ENCODE data around the gene TPR.
A peak's percentile ranks its signal among the peaks of the same experiment; 100 is the strongest.

TPR gene

DNA sequence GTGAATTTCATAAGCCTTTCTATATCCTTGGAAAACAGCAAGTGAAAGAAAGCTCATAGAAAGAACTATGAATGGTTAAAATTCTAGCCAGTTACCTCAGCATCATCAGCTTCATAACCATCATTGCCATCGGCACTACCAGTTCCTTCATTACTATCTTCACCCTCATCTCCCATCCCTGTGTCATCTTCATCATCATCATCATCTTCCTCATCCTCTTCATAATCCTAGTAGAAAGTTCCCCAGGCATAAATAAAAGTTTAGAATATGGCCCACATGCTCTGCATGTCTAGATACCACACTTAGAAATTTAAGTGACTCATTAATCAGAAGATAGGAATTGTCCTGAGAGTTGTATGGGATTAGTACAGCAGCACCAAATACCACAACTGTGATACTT lies 49.0 kb downstream of the TPR start:
- DNase-seq = no peak

DNA sequence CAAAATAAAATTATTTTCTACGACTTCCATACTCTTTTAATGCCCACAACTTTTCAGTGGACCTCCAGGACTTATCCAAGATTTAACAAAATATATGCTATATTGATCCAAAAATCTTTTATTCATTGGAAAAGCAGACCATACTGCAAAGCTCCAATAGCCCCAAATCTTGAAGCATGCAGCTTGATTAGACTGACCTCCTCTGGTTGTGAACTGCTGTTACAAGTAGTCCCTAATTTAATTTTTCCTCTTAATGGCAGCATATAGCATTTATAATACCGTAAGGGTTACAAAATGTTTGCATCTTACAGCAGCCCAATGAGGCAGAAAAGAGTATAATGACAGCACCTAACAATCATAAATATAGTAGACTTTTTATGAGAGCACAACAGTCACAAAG lies 49.8 kb downstream of the TPR start:
- peak in 1 of 2 experiments; percentile 28 for DNase-seq

DNA sequence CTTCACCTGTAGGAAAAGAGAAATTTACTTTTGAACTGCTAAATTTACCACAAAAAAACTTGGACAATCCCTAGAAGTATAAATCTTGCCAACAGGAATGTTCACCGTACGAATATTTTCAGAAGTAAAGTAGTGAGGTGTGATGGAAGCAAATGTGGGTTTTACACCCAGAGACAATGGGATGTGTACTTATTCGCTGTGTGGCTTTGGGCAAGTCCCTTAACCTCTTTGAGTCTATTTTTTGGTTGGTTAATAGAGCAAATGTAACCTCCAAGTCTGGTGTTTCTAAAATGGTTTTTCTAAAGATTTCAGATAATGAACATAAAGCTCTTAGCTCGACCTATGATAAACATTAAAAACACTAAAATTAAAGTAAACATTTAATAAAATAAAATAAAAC lies 51.2 kb downstream of the TPR start:
- no peak for DNase-seq

DNA sequence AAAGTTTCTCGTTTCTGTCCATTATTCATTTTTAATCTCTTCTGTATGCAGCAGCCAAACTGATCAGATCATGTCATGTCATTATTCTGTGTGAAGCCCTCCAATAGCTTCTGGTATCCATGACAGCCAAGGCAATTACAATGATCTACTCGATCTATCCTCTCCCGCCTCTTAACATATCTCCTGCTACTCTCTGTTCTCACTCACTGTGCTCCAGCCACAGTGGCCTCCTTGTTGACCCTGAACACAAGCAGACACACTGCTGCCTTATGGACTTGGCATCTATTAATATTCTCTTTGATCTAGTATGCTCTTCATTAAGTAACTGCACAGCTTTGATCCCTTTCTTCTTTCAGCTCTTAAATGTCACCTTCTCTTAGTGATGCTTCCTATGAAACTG lies 59.5 kb downstream of the TPR start:
- no peak for DNase-seq

DNA sequence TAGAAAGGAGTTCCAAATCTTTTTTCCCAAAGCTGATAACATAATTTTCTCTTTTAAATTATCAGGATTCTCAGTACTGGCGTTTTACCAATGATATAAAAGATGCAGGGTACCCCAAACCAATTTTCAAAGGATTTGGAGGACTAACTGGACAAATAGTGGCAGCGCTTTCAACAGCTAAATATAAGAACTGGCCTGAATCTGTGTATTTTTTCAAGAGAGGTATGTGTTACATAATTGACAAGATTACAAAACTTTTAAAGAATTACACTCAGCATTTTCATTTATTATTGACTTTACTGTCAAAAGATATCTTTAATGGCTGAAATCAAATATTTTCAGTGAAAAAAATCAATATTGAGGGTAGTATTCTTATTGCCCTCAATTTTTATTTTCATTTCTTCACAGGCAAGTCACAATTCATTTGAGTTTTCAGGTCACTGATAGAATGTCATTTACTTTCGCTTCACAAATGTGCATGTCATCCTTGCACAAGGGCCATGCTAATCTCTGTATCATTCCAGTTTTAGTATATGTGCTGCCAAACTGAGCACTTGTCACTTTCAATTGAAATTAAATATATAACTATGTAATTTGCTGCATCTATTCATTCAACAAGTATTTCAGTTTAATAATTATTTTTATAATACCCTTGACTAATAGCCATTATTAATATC lies 63.5 kb downstream of the TPR start:
- DNase-seq = no peak

DNA sequence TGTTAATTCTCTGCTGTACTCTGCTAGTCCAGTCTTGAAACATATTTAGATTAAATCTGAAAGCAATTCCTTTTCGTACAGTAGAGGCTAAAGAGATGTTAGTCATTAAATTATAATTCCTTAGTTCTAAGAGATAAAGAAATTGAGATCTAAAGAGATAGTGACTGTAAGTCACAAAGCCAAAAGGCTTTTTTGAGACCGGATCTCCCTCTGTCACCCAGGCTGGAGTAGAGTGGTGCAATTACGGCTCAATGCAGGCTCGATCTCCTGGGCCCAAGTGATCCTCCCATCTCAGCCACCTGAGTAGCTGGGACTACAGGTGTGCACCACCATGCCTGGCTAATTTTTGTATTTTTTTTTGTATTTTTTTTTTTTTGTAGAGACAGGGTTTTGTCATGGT lies 64.7 kb downstream of the TPR start:
- DNase-seq = no peak

DNA sequence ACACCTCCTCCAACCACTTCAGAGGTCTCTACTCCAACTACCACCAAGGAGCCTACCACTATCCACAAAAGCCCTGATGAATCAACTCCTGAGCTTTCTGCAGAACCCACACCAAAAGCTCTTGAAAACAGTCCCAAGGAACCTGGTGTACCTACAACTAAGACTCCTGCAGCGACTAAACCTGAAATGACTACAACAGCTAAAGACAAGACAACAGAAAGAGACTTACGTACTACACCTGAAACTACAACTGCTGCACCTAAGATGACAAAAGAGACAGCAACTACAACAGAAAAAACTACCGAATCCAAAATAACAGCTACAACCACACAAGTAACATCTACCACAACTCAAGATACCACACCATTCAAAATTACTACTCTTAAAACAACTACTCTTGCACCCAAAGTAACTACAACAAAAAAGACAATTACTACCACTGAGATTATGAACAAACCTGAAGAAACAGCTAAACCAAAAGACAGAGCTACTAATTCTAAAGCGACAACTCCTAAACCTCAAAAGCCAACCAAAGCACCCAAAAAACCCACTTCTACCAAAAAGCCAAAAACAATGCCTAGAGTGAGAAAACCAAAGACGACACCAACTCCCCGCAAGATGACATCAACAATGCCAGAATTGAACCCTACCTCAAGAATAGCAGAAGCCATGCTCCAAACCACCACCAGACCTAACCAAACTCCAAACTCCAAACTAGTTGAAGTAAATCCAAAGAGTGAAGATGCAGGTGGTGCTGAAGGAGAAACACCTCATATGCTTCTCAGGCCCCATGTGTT lies 66.6 kb downstream of the TPR start:
- no peak for DNase-seq

DNA sequence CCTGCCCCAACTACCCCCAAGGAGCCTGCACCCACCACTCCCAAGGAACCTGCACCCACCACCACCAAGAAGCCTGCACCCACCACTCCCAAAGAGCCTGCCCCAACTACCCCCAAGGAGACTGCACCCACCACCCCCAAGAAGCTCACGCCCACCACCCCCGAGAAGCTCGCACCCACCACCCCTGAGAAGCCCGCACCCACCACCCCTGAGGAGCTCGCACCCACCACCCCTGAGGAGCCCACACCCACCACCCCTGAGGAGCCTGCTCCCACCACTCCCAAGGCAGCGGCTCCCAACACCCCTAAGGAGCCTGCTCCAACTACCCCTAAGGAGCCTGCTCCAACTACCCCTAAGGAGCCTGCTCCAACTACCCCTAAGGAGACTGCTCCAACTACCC lies 67.6 kb downstream of the TPR start:
- DNase-seq = no peak

DNA sequence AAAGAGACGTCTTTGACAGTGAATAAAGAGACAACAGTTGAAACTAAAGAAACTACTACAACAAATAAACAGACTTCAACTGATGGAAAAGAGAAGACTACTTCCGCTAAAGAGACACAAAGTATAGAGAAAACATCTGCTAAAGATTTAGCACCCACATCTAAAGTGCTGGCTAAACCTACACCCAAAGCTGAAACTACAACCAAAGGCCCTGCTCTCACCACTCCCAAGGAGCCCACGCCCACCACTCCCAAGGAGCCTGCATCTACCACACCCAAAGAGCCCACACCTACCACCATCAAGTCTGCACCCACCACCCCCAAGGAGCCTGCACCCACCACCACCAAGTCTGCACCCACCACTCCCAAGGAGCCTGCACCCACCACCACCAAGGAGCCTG lies 68.5 kb downstream of the TPR start:
- no peak for DNase-seq

DNA sequence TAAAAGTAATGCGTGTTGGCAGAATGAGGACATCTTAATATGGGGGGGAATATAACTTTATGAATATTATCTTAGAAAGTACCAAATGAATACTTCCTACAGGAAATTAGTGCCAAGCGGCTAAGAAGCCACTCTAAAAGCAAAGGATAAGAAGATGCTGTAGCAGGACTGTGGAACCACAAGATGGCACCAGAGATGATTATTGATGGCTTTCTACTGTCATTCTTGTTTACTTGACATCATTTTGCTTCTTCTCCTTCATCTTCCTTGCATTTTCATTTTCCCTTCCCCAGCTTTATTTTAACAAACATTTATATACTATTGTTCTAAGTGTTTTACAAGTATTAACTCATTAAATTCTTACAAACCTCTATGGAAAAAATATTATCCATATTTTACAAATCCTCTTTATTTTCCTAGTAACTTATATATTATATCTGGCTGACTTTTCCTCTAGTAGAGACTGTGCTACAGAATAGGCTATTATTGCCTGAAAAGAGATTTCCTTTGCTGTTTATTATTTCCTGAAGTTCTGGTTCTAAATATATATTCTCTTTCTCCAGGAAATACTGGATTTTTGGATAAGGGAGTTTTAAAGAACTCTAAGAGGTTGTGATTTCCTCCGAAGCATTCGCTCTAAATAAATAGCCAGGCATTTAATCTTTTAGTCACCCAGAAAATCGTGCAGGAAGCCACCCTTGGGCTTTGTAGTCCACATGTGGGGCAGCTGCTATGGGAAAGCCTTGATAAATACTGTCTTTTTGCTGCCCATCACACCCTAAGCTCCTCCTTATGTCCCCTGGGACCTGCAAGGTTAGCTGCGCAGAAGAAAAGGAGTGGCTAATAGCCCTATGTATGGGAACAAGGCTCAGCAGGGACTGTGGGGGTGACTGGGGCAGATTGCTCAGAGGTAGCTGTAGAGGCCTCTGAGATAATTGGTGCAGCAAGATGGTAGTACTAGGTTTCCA lies 69.8 kb downstream of the TPR start:
- DNase-seq = peak in 1 of 2 experiments; percentile 57

DNA sequence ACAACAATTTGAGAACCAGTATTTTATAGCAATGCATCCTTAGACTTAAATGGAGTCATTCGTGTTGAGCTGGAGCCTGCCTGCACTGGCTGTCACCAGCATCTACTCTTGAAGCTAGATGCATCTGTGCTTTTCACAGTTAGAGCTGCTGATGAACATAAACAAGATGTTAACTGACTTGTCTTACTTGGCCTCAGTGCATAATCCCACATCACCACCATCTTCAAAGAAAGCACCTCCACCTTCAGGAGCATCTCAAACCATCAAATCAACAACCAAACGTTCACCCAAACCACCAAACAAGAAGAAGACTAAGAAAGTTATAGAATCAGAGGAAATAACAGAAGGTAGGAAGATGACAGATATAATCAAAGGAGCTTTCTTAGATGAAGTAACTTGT lies 71.1 kb downstream of the TPR start:
- no peak for DNase-seq

DNA sequence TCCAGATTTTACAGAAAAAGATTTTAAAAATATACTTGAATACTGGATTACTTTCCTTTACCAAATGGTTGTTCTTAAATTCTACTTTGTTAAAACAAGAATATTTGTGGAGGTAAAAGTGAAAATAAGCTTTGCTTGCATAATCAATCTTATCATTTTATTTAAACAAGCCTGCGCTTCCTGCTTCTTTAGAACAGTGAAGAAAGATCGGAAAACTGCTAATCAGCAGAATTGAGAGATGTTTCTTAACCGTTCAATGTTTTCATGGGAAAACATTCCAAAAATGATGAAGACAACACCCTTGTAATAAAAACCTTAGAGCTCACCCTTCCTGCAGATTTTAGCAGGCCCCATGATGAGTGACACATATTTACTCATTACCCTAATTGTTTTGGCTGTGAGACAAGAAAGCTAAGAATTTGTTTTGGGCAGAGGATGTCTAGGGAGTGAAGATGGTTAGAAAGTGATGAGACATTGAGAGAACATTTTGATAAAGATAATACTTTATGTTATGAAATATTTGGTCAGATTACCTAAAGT lies 72.6 kb downstream of the TPR start:
- no peak for DNase-seq

DNA sequence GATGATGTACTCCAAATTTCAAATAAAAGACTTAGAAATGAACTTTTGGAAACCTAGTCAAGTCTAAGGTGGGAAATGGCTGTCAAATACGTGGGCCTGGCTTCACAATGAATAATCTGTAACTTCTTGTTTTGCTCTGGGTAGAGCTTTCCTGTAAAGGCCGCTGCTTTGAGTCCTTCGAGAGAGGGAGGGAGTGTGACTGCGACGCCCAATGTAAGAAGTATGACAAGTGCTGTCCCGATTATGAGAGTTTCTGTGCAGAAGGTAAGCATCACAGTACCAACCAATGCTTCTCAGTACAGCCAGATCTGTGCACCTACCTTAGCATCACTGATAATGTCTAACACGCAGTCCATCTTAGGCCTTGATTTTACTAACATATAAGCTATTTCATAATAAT lies 73.6 kb downstream of the TPR start:
- DNase-seq = no peak

DNA sequence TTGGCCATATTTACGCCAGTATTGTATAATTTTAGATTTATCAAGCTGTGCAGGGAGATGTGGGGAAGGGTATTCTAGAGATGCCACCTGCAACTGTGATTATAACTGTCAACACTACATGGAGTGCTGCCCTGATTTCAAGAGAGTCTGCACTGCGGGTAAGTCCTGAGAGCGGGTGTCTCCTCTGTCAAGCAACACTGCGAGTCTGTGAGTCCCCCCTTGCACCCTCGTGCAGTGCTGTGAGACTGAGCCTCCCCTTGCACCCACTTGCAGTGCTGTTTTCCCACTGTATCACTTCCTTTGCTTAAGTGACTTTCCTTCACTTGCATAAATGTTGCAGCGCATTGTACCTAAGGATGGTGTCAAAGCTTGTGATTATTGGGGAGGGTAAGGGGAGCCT lies 75.0 kb downstream of the TPR start:
- no peak for DNase-seq

DNA sequence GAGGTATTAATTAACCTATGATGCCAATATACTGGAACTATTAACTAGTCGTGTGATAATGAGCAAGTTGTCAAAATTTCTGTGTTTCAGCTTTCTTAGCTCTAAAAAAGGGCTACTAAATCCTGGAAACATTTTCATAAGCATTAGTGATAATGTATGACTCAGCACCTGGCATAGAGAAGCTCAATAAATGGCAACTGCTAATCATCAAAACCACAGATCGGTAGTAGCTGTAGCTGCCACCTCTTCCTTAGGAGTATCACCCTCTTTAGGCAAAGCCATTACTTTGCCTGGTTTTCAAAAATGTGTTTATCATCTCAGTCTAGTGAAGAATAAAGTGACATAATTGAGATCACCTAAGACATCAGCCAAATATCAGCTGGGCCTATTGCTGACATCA lies 75.5 kb downstream of the TPR start:
- DNase-seq = no peak

DNA sequence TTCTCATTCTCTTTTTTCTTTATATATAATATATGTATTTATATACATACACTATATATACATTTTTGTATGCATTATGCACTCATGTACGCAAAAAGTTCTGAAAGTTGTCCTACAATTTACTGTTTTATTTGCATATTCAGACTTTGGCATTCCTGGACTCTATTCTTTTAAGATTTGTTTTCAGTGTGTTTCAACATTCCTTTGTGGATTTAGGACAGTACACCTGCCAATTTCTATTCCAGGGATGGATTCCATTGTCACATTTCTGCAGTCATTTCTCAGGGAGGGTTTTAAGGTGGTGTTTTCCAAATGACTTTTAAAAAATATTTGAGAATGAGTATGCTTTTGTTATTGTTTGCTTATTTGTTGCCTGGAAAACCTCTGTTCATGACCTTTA lies 76.2 kb downstream of the TPR start:
- no peak for DNase-seq

DNA sequence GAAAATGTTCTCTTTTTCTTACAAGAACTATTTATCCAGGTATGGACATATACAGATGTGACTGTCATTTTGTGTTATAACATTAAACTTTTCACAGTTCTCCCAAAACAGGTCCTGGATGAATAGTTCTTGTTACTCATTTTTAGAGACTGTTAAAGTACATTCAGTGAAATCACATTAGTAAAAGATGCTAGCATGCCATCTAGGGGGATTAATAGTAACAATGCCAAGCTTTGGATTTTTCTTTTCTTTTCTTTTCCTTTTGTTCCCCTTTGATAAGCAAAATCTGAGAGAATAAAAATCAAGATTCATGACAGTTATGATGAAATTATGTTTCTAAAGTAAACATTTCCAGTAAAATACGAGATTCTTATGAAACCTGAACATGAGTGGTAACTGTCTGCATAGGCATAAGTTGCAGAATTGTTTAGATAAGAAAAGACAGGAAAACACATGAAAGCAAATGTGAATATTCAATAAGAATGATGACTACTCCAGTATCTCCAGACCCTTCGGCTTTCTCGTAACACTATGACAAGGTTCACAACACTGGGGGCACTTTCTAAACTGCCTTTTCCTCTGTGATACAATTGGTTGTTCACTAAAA lies 77.5 kb downstream of the TPR start:
- no peak for DNase-seq

DNA sequence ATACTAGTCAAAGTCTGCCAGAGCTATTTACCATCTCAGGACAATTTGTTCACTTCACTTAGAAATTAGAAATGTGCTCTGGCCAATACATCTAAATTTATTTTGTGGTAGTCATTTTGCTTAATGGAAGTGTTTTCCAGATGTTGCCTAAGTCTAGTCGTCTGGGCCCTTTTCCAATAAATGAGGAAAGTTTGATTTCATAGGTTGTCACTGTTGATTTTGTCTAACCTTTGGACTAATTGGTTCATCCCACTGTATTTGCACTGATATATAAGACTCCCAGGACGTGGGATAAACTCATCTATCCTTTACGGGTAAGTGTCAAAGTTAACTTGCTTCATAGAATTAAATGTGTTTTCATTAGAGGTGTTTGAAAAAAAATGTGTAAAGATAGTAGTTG lies 79.1 kb downstream of the TPR start, which contains the start of gene PRG4:
TSS of gene PRG4 (plus strand) at position 300 of the 400 bp plus-strand sequence.
- no peak for DNase-seq

DNA sequence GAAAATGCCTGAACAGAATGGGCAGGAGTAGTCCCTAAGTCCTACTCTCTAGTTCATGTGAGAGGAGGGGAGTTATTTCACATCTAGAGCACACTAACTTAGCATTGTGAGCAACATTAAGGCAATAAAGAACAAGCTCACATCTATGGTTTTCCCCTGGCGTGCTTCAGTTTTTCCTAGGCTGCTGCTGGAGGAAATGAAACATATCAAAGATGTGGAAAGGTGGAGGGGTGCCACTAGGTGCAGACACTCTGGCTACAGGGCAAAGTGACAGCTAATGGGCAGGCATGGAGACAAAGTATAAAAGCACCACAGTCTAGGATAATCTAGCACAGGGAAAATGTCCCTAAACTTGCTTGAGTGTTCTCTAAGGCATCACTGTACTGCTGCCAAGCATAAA lies 82.2 kb downstream of the TPR start:
- no peak for DNase-seq

DNA sequence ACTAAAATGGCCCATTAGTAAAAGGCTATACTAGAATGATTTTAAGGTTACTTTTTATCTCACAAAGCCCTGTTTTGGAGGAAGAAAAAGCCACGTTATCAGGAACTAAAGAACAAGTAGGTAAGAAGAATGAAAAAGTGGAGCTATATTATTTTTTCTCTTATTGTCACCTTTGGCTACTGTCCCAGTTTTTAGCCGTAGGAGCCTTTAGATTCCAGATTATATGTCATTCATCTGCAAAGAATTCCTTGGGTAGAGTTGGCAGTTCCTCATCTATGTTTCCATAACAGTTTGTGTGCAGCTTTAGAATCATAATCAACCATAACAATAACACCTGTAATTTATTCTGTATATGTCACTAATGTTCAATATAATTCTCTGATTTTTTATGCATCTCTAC lies 83.8 kb downstream of the TPR start:
- peak in 1 of 2 experiments; percentile 8 for DNase-seq

DNA sequence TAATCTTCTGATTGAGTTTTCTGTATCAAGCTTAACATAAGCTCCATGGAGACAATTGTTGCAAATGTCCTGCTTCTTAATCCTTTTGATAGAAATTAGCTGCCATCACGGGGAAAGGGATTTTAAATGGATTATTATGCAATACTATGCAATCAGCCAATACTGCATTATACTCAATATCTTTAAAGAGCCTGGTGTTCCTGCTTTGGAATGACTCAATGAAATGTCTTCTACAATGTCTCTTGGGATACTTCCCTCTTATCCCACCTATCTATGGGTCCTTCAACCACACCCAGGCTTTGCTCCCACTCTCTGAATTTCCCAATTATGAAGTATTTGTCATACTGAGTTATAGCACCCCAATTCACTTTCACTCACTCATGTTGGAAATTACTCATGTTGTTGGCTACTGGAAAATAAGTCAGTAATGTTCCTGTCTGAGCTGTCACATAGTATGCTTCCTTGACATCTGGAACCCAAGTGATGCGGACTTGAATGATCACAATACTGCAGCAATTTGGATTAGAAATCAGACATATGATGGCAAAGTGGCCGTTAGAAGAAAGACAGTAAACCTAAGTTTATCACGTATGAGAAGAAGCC lies 85.0 kb downstream of the TPR start:
- DNase-seq = no peak

DNA sequence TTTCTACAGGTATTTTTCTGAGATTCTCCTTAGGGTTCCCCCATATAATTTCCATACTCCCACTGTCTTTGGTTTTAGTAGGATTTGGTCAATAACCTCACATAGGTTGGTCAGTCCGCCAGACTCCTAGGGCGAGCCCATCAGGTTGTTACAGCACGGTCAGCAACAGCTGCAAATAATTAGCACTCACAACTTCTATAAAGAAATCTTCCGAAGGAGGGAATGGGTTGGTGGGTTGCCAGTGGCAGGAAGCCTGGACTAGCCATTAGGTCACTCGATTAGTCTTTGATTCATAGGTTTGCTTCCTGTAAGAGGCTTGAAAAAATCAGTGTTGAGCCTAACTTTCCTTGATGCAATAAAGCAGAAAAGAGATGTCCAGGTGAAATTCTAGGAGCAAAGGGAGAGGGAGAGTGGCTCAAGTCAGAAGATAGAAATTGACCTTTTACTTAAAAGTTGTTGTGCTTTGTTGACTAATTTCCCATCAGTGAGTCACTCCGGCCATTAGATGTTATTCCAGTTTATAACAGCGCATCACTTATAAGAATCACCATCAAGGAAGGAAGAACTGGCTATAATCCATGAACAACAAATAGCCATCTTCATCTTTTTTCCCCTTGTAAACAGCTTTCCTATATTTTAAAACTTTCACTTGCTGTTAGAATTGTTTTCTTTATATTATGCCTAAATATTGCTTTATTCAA lies 88.3 kb downstream of the TPR start:
- no peak for DNase-seq
